HepG2 (cell line): ENCODE results near the gene RAD17. TPM values are rescaled to one million over a fixed set of nuclear protein-coding genes. Genes with fewer than 3 reads are reported as not detected.
A peak's percentile ranks its signal among the peaks of the same experiment; 100 is the strongest.
"Not testable (repeated sequence)": the region's sequence is repeated elsewhere in the genome, so short reads cannot be mapped to it uniquely, and the experiment has no call there.

Source experiments
- ATAC-seq: fragments of 200-7000 bp; cut with Tn5 transposase; 3 replicates; pipeline ENCODE4 v1.9.1; 2020; ENCODE audit warnings: mild to moderate bottlenecking, moderate library complexity
- BruUV-seq: library from RNA; stranded (reverse); fragments of 400-500 nt; replicated peaks from 2 replicates; lab custom pipeline; 2021; lab: Mats Ljungman, UMichigan
- CTCF ChIA-PET: fragments of 300-600 bp; formaldehyde crosslinking; extraction: SDS; loops from one replicate; lab custom pipeline; 2021; ENCODE audit warnings: low total read pairs, inconsistent platforms, low intra/inter-chr PET ratio; lab: Yijun Ruan, JAX
- POLR2A ChIA-PET: fragments of 350-600 bp; sonication (Branson Sonifier 250); formaldehyde crosslinking; loops from one replicate; lab custom pipeline; 2020; ENCODE audit warnings: antibody characterized with exemption, inconsistent platforms; lab: Yijun Ruan, JAX
- DNase-seq: peaks from one replicate; pipeline ENCODE4 v3.0.0-alpha.2; 2015; ENCODE audit warnings: low spot score
- FAIRE-seq: peaks from 3 replicates; lab custom pipeline; 2011; peaks lifted over from hg19 to GRCh38; lab: Jason Lieb, UNC
- H2AFZ ChIP-seq: one replicate; pipeline ENCODE4 v1.6.1; 2011; ENCODE audit warnings: low read length, inconsistent platforms
- H3K27ac ChIP-seq: fragments of 300-600 bp; 3 replicates; pipeline ENCODE4 v1.8.0; 2011; ENCODE audit warnings: mixed run types, mild to moderate bottlenecking, mixed read lengths, low read length, inconsistent platforms; ENCODE audit not compliant: insufficient read depth; ENCODE audit errors: extremely low read length
- H3K27me3 ChIP-seq, 2 experiments: fragments of 200-600 bp in 1 of 2; 2 replicates in 1 of 2; 3 replicates in 1 of 2; pipeline versions ENCODE4 v1.6.0 to v1.8.0; 2011; ENCODE audit warnings: low read length in 2 of 2, mild to moderate bottlenecking in 2 of 2, moderate library complexity in 2 of 2, inconsistent platforms in 1 of 2; ENCODE audit not compliant: insufficient read depth in 2 of 2, control insufficient read depth in 1 of 2
- H3K36me3 ChIP-seq, 2 experiments: fragments of 200-600 bp in 1 of 2; replicated peaks in 1 of 2; 2 replicates in 1 of 2; 3 replicates in 1 of 2; pipeline versions ENCODE4 v1.5.1 to v1.8.0; 2011; ENCODE audit warnings: low read length in 2 of 2, inconsistent platforms in 1 of 2; ENCODE audit not compliant: insufficient read depth in 2 of 2, control insufficient read depth in 1 of 2
- H3K4me1 ChIP-seq: 2 replicates; pipeline ENCODE4 v1.5.1; 2012; ENCODE audit warnings: low read length, inconsistent platforms; ENCODE audit not compliant: insufficient read depth
- H3K4me2 ChIP-seq: 2 replicates; pipeline ENCODE4 v1.6.0; 2011; ENCODE audit warnings: low read depth, low read length, inconsistent platforms
- H3K4me3 ChIP-seq, 3 experiments: fragments of 200-600 bp in 1 of 3; sonication (generic), shearing (Covaris generic) in 1 of 3; replicated peaks in 1 of 3; 2 replicates each; pipeline ENCODE4 v1.5.1; 2011 to 2016; ENCODE audit warnings: low read length in 3 of 3, inconsistent platforms in 2 of 3, low read depth in 2 of 3, mild to moderate bottlenecking in 2 of 3, control low read depth in 1 of 3, mixed read lengths in 1 of 3; ENCODE audit not compliant: insufficient read depth in 1 of 3
- H3K79me2 ChIP-seq: one replicate; pipeline ENCODE4 v1.6.1; 2011; ENCODE audit warnings: low read length, inconsistent platforms; ENCODE audit not compliant: insufficient read depth
- H3K9ac ChIP-seq: 2 replicates; pipeline ENCODE4 v1.6.0; 2011; ENCODE audit warnings: mild to moderate bottlenecking, low read depth, low read length, inconsistent platforms; ENCODE audit not compliant: insufficient read depth
- H3K9me3 ChIP-seq: 2 replicates; pipeline ENCODE4 v1.5.1; 2012; ENCODE audit warnings: mild to moderate bottlenecking, low read length
- H4K20me1 ChIP-seq: 2 replicates; pipeline ENCODE4 v1.6.0; 2011; ENCODE audit warnings: inconsistent platforms, mild to moderate bottlenecking, low read length, moderate library complexity; ENCODE audit not compliant: insufficient read depth
- CEBPB ChIP-seq: IDR thresholded peaks from 2 replicates; pipeline ENCODE4 v1.6.1; 2011; ENCODE audit warnings: low read depth, low read length, improper control_type of control experiment, borderline replicate concordance
- CEBPG ChIP-seq: IDR thresholded peaks from 2 replicates; pipeline ENCODE4 v1.6.1; 2016
- FOSL2 ChIP-seq: sonication (generic); formaldehyde crosslinking; IDR thresholded peaks from 2 replicates; pipeline ENCODE4 v1.4.0; 2020; ENCODE audit warnings: missing genetic modification reagents
- GATAD2A ChIP-seq: IDR thresholded peaks from 2 replicates; pipeline ENCODE4 v1.6.1; 2016
- HNF4A ChIP-seq: sonication (generic); formaldehyde crosslinking; IDR thresholded peaks from 2 replicates; pipeline ENCODE4 v1.4.0; 2020; ENCODE audit warnings: missing genetic modification reagents
- HOXA3 ChIP-seq: sonication (generic); formaldehyde crosslinking; IDR thresholded peaks from 2 replicates; pipeline ENCODE4 v1.5.0; 2020; ENCODE audit warnings: missing genetic modification reagents
- SALL1 ChIP-seq: sonication (generic); formaldehyde crosslinking; IDR thresholded peaks from 2 replicates; pipeline ENCODE4 v1.8.0; 2022; ENCODE audit warnings: mild to moderate bottlenecking, missing genetic modification reagents
- ZNF121 ChIP-seq: sonication (generic); formaldehyde crosslinking; IDR thresholded peaks from 2 replicates; pipeline ENCODE4 v1.5.0; 2020; ENCODE audit warnings: mild to moderate bottlenecking, missing genetic modification reagents
- ZNF460 ChIP-seq: sonication (generic); formaldehyde crosslinking; IDR thresholded peaks from 2 replicates; pipeline ENCODE4 v1.5.1; 2020; ENCODE audit warnings: missing genetic modification reagents, mild to moderate bottlenecking, borderline replicate concordance
- WGBS: methylation state at CpG from one replicate; pipeline ENCODE4 v1.1.6; 2017; ENCODE audit warnings: low lambda C conversion rate; 5-methylcytosine and 5-hydroxymethylcytosine counted together
- in situ Hi-C: cut with HindIII; loops from 2 replicates; pipeline ENCODE4 v1.10.0; 2017; ENCODE audit warnings: low pct_unique_long_range_greater_than_20kb; ENCODE audit not compliant: extremely low pct_ligation_motif_present
- intact Hi-C: fragments of 100-400 bp; cut with micrococcal nuclease; formaldehyde crosslinking; loops from one replicate; pipeline ENCODE4 v1.10.0; 2022; ENCODE audit not compliant: unreplicated experiment
- polyA plus RNA-seq, 8 experiments: library from polyadenylated mRNA; depleted of rRNA in 3 of 8; stranded (reverse) in 7 of 8; unstranded in 1 of 8; fragments of >200 nt; fragmentation: Illumina TruSeq in 4 of 8; extraction: Trizol in 4 of 8; gene quantifications; 2 replicates each; pipeline versions ENCODE4 v1.2.1 to v1.2.3, GENCODE V29; 2011 to 2016; ENCODE audit warnings: low read depth in 4 of 8, missing spikeins in 1 of 8, mixed read lengths in 1 of 8; ENCODE audit not compliant: insufficient read depth in 1 of 8
- total RNA-seq, 5 experiments: library from RNA; depleted of rRNA; stranded (reverse); fragments of >200 nt; fragmentation: Illumina TruSeq; extraction: Trizol; gene quantifications; 2 replicates each; pipeline ENCODE4 v1.2.3, GENCODE V29; 2016; ENCODE audit warnings: low read depth in 1 of 5
- TF ChIP-seq, protein P1 (sequence below): sonication (generic); formaldehyde crosslinking; IDR thresholded peaks from 2 replicates; pipeline ENCODE4 v1.4.0; 2020; ENCODE audit warnings: missing genetic modification reagents
- TF ChIP-seq, protein P2 (sequence below): IDR thresholded peaks from 2 replicates; pipeline ENCODE4 v1.4.0; 2020; ENCODE audit warnings: mild to moderate bottlenecking, missing genetic modification reagents

RAD17 gene
- total and polyA plus RNA-seq, 2 of the 13 experiments (the other 11 are each of a cell fraction or from before 2014, with no cell fraction given): 24.0 to 25.9 TPM

DNA sequence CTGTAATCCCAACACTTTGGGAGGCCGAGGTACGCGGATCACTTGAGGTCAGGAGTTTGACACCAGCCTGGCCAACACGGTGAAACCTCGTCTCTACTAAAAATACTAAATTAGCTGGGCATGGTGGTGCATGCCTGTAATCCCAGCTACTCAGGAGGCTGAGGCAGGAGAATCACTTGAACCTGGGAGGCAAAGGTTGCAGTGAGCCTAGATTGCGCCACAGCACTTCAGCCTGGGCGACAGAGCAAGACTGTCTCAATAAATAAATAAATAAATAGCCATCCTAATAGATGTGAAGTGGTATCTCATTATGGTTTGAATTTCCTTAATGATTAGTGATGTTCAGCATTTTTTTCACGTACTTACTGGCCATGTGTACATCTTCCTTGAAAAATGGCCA lies 80.9 kb downstream of the RAD17 start:
- H3K4me3 ChIP-seq, DNase-seq, intact Hi-C loops, H3K9ac ChIP-seq, BruUV-seq, POLR2A ChIA-PET, H3K27ac ChIP-seq, H3K27me3 ChIP-seq, H4K20me1 ChIP-seq, H3K79me2 ChIP-seq, CTCF ChIA-PET, H3K4me2 ChIP-seq, in situ Hi-C loops, FAIRE-seq, ATAC-seq, H2AFZ ChIP-seq, H3K9me3 ChIP-seq, H3K36me3 ChIP-seq: not testable (repeated sequence)
- TF ChIP-seq ZNF121 (peak; percentile 61; the same call in 1 of the 2 replicates), ZNF460 (peak; percentile 90), HOXA3 (0 out of 2 replicates have a peak, but pooled peaks have one; percentile 11), GATAD2A (CRISPR knock-in tag) (peak; percentile 36), CEBPG (peak; percentile 75), SALL1 (CRISPR knock-in tag) (peak; percentile 44; the same call in 1 of the 2 replicates), CEBPB (peak; percentile 52), HNF4A (peak; percentile 57), FOSL2 (CRISPR knock-in tag) (0 out of 2 replicates have a peak, but pooled peaks have one; percentile 18)
- TF ChIP-seq, protein P1, sequence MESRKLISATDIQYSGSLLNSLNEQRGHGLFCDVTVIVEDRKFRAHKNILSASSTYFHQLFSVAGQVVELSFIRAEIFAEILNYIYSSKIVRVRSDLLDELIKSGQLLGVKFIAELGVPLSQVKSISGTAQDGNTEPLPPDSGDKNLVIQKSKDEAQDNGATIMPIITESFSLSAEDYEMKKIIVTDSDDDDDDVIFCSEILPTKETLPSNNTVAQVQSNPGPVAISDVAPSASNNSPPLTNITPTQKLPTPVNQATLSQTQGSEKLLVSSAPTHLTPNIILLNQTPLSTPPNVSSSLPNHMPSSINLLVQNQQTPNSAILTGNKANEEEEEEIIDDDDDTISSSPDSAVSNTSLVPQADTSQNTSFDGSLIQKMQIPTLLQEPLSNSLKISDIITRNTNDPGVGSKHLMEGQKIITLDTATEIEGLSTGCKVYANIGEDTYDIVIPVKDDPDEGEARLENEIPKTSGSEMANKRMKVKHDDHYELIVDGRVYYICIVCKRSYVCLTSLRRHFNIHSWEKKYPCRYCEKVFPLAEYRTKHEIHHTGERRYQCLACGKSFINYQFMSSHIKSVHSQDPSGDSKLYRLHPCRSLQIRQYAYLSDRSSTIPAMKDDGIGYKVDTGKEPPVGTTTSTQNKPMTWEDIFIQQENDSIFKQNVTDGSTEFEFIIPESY (CRISPR knock-in tag): 0 out of 2 replicates have a peak, but pooled peaks have one; percentile 29
- TF ChIP-seq, protein P2, sequence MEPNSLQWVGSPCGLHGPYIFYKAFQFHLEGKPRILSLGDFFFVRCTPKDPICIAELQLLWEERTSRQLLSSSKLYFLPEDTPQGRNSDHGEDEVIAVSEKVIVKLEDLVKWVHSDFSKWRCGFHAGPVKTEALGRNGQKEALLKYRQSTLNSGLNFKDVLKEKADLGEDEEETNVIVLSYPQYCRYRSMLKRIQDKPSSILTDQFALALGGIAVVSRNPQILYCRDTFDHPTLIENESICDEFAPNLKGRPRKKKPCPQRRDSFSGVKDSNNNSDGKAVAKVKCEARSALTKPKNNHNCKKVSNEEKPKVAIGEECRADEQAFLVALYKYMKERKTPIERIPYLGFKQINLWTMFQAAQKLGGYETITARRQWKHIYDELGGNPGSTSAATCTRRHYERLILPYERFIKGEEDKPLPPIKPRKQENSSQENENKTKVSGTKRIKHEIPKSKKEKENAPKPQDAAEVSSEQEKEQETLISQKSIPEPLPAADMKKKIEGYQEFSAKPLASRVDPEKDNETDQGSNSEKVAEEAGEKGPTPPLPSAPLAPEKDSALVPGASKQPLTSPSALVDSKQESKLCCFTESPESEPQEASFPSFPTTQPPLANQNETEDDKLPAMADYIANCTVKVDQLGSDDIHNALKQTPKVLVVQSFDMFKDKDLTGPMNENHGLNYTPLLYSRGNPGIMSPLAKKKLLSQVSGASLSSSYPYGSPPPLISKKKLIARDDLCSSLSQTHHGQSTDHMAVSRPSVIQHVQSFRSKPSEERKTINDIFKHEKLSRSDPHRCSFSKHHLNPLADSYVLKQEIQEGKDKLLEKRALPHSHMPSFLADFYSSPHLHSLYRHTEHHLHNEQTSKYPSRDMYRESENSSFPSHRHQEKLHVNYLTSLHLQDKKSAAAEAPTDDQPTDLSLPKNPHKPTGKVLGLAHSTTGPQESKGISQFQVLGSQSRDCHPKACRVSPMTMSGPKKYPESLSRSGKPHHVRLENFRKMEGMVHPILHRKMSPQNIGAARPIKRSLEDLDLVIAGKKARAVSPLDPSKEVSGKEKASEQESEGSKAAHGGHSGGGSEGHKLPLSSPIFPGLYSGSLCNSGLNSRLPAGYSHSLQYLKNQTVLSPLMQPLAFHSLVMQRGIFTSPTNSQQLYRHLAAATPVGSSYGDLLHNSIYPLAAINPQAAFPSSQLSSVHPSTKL (CRISPR knock-in tag): peak; percentile 38; the same call in 1 of the 2 replicates
- peaks cover 59% of the 10 kb centered on the region for H3K4me1 ChIP-seq
- WGBS: 91% methylated on average over 8 of the region's 8 CpGs
